Measurements from ENCODE around the gene KCTD7. TPM values are rescaled to one million over a fixed set of nuclear protein-coding genes. Genes with fewer than 3 reads are reported as not detected.

KCTD7 gene
- total RNA-seq, 1 experiment from 2014 or later: 28.0 TPM

GRCh38 chr7:66657798-66658197 lies 29.1 kb downstream of the KCTD7 start:
- TF ChIP-seq POLR2AphosphoS5 (IDR thresholded peaks at IDR 0.05; ENCODE audit: low read depth, low read length) (no peak), REST (IDR thresholded peaks at IDR 0.05; ENCODE audit: insufficient read depth in 1 of 2, low read depth in 2 of 2, low read length in 1 of 2) (no peak), SIN3A (IDR thresholded peaks at IDR 0.05; ENCODE audit: borderline replicate concordance, insufficient read depth, low read depth, low read length) (no peak), CTCF (IDR thresholded peaks at IDR 0.05) (no peak), TCF7L2 (IDR thresholded peaks at IDR 0.05; ENCODE audit: low read depth, low read length) (no peak)
- POLR2A ChIA-PET: interaction anchor here (0.6 kb wide), 1 partner anchor 314 kb away, joined by 5 read pairs; no protein-coding TSS in a partner anchor
- H3K4me1 ChIP-seq (ENCODE audit: control insufficient read depth, insufficient read depth, low read length): 0 out of 2 replicates have a peak, but pooled peaks cover 2% of the 10 kb centered on the region
- no peak for DNase-seq (ENCODE audit: low read depth, low spot score)
- CTCF ChIA-PET: no interaction called here
- no peak overlapping the region for H3K27ac ChIP-seq (ENCODE audit: low read length)
- no peaks in the 10 kb centered on the region for H3K9me3 ChIP-seq (ENCODE audit: control insufficient read depth, insufficient read depth, low read depth, low read length)
- H3K27me3 ChIP-seq (ENCODE audit: control insufficient read depth, insufficient read depth, low read length): no peaks in the 10 kb centered on the region
- no TSS peak for BruUV-seq (replicated peaks)
- no peak for ATAC-seq
- intact Hi-C loops (cut with micrococcal nuclease; ENCODE audit: unreplicated experiment) (no loop called here), in situ Hi-C loops (cut with HindIII; ENCODE audit: low pct_unique_long_range_greater_than_20kb, low sequenced_read_pairs) (no loop called here)
- no peaks in the 10 kb centered on the region for H3K36me3 ChIP-seq (ENCODE audit: control insufficient read depth, insufficient read depth, low read length)
- H3K4me3 ChIP-seq (ENCODE audit: low read depth in 2 of 2, low read length in 2 of 2): no peak overlapping the region

GRCh38 chr7:66662646-66663264 lies 34.1 kb downstream of the KCTD7 start:
- Histone ChIP-seq H3K27me3 (ENCODE audit: control insufficient read depth, insufficient read depth, low read length) (no peaks in the 10 kb centered on the region), H3K36me3 (ENCODE audit: control insufficient read depth, insufficient read depth, low read length) (no peaks in the 10 kb centered on the region), H3K4me1 (ENCODE audit: control insufficient read depth, insufficient read depth, low read length) (no peaks in the 10 kb centered on the region), H3K9me3 (ENCODE audit: control insufficient read depth, insufficient read depth, low read depth, low read length) (no peaks in the 10 kb centered on the region), H3K4me3 (ENCODE audit: low read depth in 2 of 2, low read length in 2 of 2) (no peak overlapping the region), H3K27ac (ENCODE audit: low read length) (no peak overlapping the region)
- no peak for TF ChIP-seq REST (IDR thresholded peaks at IDR 0.05; ENCODE audit: insufficient read depth in 1 of 2, low read depth in 2 of 2, low read length in 1 of 2)
- TF ChIP-seq POLR2AphosphoS5 (IDR thresholded peaks at IDR 0.05; ENCODE audit: low read depth, low read length): no peak
- no peak for TF ChIP-seq SIN3A (IDR thresholded peaks at IDR 0.05; ENCODE audit: borderline replicate concordance, insufficient read depth, low read depth, low read length)
- no peak for TF ChIP-seq CTCF (IDR thresholded peaks at IDR 0.05)
- TF ChIP-seq TCF7L2 (IDR thresholded peaks at IDR 0.05; ENCODE audit: low read depth, low read length): no peak
- in situ Hi-C loops (cut with HindIII; ENCODE audit: low pct_unique_long_range_greater_than_20kb, low sequenced_read_pairs) (no loop called here), intact Hi-C loops (cut with micrococcal nuclease; ENCODE audit: unreplicated experiment) (no loop called here)
- CTCF ChIA-PET: no interaction called here
- no peak for DNase-seq (ENCODE audit: low read depth, low spot score)
- no peak for ATAC-seq
- no TSS peak for BruUV-seq (replicated peaks)
- POLR2A ChIA-PET: no interaction called here

Measured in Panc1 (cell line).